Mesothelial cell of epicardium (in vitro differentiated cells): ENCODE results near the gene TRDMT1. TPM values are rescaled to one million over a fixed set of nuclear protein-coding genes. Genes with fewer than 3 reads are reported as not detected.

Source experiments
- DNase-seq, 2 experiments: peaks; one replicate each; pipeline ENCODE4 v3.0.0; 2021; ENCODE audit warnings: low spot score in 2 of 2; ENCODE audit not compliant: unreplicated experiment in 2 of 2
- H3K27ac Mint-ChIP-seq: 2 replicates; pipeline ENCODE4 v1.8.0; 2021; ENCODE audit warnings: mixed read lengths
- H3K27me3 Mint-ChIP-seq: 2 replicates; pipeline ENCODE4 v1.8.0; 2021; ENCODE audit warnings: low read depth, mixed read lengths
- H3K36me3 Mint-ChIP-seq: 2 replicates; pipeline ENCODE4 v1.8.0; 2021; ENCODE audit warnings: mixed read lengths
- H3K4me1 Mint-ChIP-seq: 2 replicates; pipeline ENCODE4 v1.8.0; 2021; ENCODE audit warnings: mixed read lengths
- H3K4me3 Mint-ChIP-seq: 2 replicates; pipeline ENCODE4 v1.8.0; 2021; ENCODE audit warnings: mild to moderate bottlenecking, moderate library complexity, mixed read lengths
- H3K9me3 Mint-ChIP-seq: 2 replicates; pipeline ENCODE4 v1.8.0; 2021; ENCODE audit warnings: mixed read lengths
- CTCF ChIP-seq: fragments of 200-600 bp; sonication (generic); IDR thresholded peaks from one replicate; pipeline ENCODE4 v1.5.0; 2021; ENCODE audit warnings: antibody characterized with exemption; ENCODE audit not compliant: unreplicated experiment
- total RNA-seq: library from RNA; stranded (reverse); gene quantifications from 3 replicates; pipeline ENCODE4 v1.2.1, GENCODE V29; 2021

TRDMT1 gene
- total RNA-seq, 1 donor from 2014 or later: 8.2 TPM

- no peak for TF ChIP-seq CTCF
- H3K4me1 Mint-ChIP-seq: peaks cover 51% of the 10 kb centered on the region
- DNase-seq: no peak
Measured at GRCh38 chr10:17206210-17206709, 4.8 kb upstream of the TRDMT1 start.

GRCh38 chr10:17203416-17203815 is 1.9 kb upstream of the TRDMT1 start:
- H3K9me3 Mint-ChIP-seq: peaks cover 7% of the 10 kb centered on the region
- DNase-seq: no peak
- no peaks in the 10 kb centered on the region for H3K27me3 Mint-ChIP-seq
- peaks cover 55% of the 10 kb centered on the region for H3K4me1 Mint-ChIP-seq
- H3K4me3 Mint-ChIP-seq: no peak overlapping the region
- H3K27ac Mint-ChIP-seq: no peak overlapping the region
- no peak for TF ChIP-seq CTCF
- no peaks in the 10 kb centered on the region for H3K36me3 Mint-ChIP-seq

More at GRCh38 chr10:17206210-17206709, 4.8 kb upstream of the TRDMT1 start:
- no peaks in the 10 kb centered on the region for H3K36me3 Mint-ChIP-seq
- no peak overlapping the region for H3K4me3 Mint-ChIP-seq
- no peak overlapping the region for H3K27ac Mint-ChIP-seq
- H3K9me3 Mint-ChIP-seq: peaks cover 7% of the 10 kb centered on the region
- H3K27me3 Mint-ChIP-seq: no peaks in the 10 kb centered on the region

GRCh38 chr10:17202999-17203398 is 1.5 kb upstream of the TRDMT1 start:
- no peak overlapping the region for H3K4me3 Mint-ChIP-seq

GRCh38 chr10:17202506-17202905 is 1.0 kb upstream of the TRDMT1 start:
- TF ChIP-seq CTCF: no peak
- Mint-ChIP-seq H3K36me3 (no peaks in the 10 kb centered on the region), H3K27ac (peak overlapping the region; percentile 94), H3K4me3 (no peak overlapping the region), H3K4me1 (peaks cover 52% of the 10 kb centered on the region), H3K9me3 (peaks cover 7% of the 10 kb centered on the region), H3K27me3 (no peaks in the 10 kb centered on the region)
- no peak for DNase-seq

More at GRCh38 chr10:17202999-17203398, 1.5 kb upstream of the TRDMT1 start:
- Mint-ChIP-seq H3K27me3 (no peaks in the 10 kb centered on the region), H3K4me1 (peaks cover 52% of the 10 kb centered on the region), H3K36me3 (no peaks in the 10 kb centered on the region), H3K27ac (peak overlapping the region; percentile 64), H3K9me3 (peaks cover 7% of the 10 kb centered on the region)
- no peak for DNase-seq
- TF ChIP-seq CTCF: no peak

- Mint-ChIP-seq H3K9me3 (peaks cover 7% of the 10 kb centered on the region), H3K36me3 (peaks cover 2% of the 10 kb centered on the region), H3K4me3 (peak overlapping the region; percentile 80), H3K27ac (peak overlapping the region; percentile 94), H3K27me3 (no peaks in the 10 kb centered on the region), H3K4me1 (peaks cover 51% of the 10 kb centered on the region)
- DNase-seq: no peak
- no peak for TF ChIP-seq CTCF
Measured at GRCh38 chr10:17201794-17202116, 283 bp upstream of the TRDMT1 start.
